ENCODE data around the gene YTHDC2.

DNA sequence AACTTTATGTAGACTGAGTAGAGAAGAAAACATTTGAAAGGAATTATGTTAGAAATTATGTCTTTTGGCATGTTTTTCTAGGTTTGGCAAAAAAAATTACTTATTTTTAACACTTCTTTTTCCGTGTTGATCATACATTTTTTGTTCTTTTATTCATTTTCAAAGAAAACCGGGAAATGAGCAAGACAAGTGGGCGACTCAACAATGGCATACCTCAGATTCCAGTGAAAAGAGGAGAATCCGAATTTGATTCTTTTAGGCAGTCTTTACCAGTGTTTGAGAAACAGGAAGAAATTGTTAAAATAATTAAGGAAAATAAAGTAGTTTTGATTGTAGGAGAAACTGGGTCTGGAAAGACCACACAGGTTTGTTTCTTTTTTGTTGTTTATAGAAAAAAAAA, 12.9 kb downstream of the YTHDC2 start:
- TF ChIP-seq, protein P1, sequence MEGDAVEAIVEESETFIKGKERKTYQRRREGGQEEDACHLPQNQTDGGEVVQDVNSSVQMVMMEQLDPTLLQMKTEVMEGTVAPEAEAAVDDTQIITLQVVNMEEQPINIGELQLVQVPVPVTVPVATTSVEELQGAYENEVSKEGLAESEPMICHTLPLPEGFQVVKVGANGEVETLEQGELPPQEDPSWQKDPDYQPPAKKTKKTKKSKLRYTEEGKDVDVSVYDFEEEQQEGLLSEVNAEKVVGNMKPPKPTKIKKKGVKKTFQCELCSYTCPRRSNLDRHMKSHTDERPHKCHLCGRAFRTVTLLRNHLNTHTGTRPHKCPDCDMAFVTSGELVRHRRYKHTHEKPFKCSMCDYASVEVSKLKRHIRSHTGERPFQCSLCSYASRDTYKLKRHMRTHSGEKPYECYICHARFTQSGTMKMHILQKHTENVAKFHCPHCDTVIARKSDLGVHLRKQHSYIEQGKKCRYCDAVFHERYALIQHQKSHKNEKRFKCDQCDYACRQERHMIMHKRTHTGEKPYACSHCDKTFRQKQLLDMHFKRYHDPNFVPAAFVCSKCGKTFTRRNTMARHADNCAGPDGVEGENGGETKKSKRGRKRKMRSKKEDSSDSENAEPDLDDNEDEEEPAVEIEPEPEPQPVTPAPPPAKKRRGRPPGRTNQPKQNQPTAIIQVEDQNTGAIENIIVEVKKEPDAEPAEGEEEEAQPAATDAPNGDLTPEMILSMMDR (IDR thresholded peaks at IDR 0.05; ENCODE audit: low read depth, low read length, missing input control) = no peak
- TF ChIP-seq, protein P2, sequence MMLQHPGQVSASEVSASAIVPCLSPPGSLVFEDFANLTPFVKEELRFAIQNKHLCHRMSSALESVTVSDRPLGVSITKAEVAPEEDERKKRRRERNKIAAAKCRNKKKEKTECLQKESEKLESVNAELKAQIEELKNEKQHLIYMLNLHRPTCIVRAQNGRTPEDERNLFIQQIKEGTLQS (IDR thresholded peaks at IDR 0.05) = no peak
- TF ChIP-seq RAD21 (IDR thresholded peaks at IDR 0.05) (no peak), NR2F2 (IDR thresholded peaks at IDR 0.05) (no peak), YY1 (IDR thresholded peaks at IDR 0.05) (no peak)
- TF ChIP-seq, protein P3, sequence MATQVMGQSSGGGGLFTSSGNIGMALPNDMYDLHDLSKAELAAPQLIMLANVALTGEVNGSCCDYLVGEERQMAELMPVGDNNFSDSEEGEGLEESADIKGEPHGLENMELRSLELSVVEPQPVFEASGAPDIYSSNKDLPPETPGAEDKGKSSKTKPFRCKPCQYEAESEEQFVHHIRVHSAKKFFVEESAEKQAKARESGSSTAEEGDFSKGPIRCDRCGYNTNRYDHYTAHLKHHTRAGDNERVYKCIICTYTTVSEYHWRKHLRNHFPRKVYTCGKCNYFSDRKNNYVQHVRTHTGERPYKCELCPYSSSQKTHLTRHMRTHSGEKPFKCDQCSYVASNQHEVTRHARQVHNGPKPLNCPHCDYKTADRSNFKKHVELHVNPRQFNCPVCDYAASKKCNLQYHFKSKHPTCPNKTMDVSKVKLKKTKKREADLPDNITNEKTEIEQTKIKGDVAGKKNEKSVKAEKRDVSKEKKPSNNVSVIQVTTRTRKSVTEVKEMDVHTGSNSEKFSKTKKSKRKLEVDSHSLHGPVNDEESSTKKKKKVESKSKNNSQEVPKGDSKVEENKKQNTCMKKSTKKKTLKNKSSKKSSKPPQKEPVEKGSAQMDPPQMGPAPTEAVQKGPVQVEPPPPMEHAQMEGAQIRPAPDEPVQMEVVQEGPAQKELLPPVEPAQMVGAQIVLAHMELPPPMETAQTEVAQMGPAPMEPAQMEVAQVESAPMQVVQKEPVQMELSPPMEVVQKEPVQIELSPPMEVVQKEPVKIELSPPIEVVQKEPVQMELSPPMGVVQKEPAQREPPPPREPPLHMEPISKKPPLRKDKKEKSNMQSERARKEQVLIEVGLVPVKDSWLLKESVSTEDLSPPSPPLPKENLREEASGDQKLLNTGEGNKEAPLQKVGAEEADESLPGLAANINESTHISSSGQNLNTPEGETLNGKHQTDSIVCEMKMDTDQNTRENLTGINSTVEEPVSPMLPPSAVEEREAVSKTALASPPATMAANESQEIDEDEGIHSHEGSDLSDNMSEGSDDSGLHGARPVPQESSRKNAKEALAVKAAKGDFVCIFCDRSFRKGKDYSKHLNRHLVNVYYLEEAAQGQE (IDR thresholded peaks at IDR 0.05) = no peak
- TF ChIP-seq, protein P4, sequence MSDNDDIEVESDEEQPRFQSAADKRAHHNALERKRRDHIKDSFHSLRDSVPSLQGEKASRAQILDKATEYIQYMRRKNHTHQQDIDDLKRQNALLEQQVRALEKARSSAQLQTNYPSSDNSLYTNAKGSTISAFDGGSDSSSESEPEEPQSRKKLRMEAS (IDR thresholded peaks at IDR 0.05) = no peak
